H1 (cell line): Measurements from ENCODE around the gene ZNF367. TPM values are rescaled to one million over a fixed set of nuclear protein-coding genes. Genes with fewer than 3 reads are reported as not detected.

Experiments used
- CTCF ChIA-PET: fragments of 300-600 bp; sonication (Branson Sonifier 250); formaldehyde crosslinking; loops from one replicate; lab custom pipeline; 2021; ENCODE audit not compliant: partially characterized antibody; lab: Charles Lee
- POLR2A ChIA-PET: fragments of 300-600 bp; sonication (Branson Sonifier 250); formaldehyde crosslinking; loops from one replicate; lab custom pipeline; 2021; ENCODE audit warnings: inconsistent platforms; ENCODE audit not compliant: partially characterized antibody; lab: Charles Lee
- DNase-seq, 2 experiments: peaks; one replicate each; pipeline versions ENCODE4 v3.0.0 to v3.0.0-alpha.2; 2010 to 2022; ENCODE audit warnings: low spot score in 2 of 2, low read depth in 1 of 2, mixed read lengths in 1 of 2
- FAIRE-seq: peaks from 2 replicates; lab custom pipeline; 2011; peaks lifted over from hg19 to GRCh38; lab: Jason Lieb, UNC
- H2AFZ ChIP-seq: 2 replicates; pipeline ENCODE4 v1.8.1; 2012; ENCODE audit warnings: low read length, inconsistent platforms
- H2AK5ac ChIP-seq: 2 replicates; pipeline ENCODE4 v1.6.1; 2013; ENCODE audit warnings: low read depth, low read length
- H2BK120ac ChIP-seq: replicated peaks from 2 replicates; pipeline ENCODE3; 2013; ENCODE audit warnings: low read depth, low read length, inconsistent platforms
- H2BK12ac ChIP-seq: 2 replicates; pipeline ENCODE4 v1.6.1; 2013; ENCODE audit warnings: low read depth, low read length
- H2BK15ac ChIP-seq: 2 replicates; pipeline ENCODE4 v1.6.1; 2013; ENCODE audit warnings: low read length
- H2BK20ac ChIP-seq: 2 replicates; pipeline ENCODE4 v1.6.1; 2013; ENCODE audit warnings: low read length
- H2BK5ac ChIP-seq: 2 replicates; pipeline ENCODE4 v1.6.1; 2013; ENCODE audit warnings: low read depth, low read length
- H3K14ac ChIP-seq: 2 replicates; pipeline ENCODE4 v1.6.1; 2013; ENCODE audit warnings: inconsistent platforms; ENCODE audit not compliant: insufficient read length
- H3K18ac ChIP-seq: 2 replicates; pipeline ENCODE4 v1.6.1; 2013; ENCODE audit warnings: low read length; ENCODE audit errors: extremely low read depth
- H3K23ac ChIP-seq: 2 replicates; pipeline ENCODE4 v1.6.1; 2013; ENCODE audit warnings: inconsistent platforms; ENCODE audit not compliant: insufficient read length
- H3K23me2 ChIP-seq: 2 replicates; pipeline ENCODE4 v1.6.1; 2013; ENCODE audit warnings: low read depth, low read length
- H3K27ac ChIP-seq: 2 replicates; pipeline ENCODE4 v1.6.1; 2011; ENCODE audit warnings: low read depth, low read length, inconsistent platforms
- H3K27me3 ChIP-seq, 4 experiments: replicated peaks in 1 of 4; 1 replicate in 1 of 4; 2 replicates in 3 of 4; pipeline versions ENCODE4 v1.6.1 to v1.8.1; 2011 to 2013; ENCODE audit warnings: low read length in 3 of 4, mild to moderate bottlenecking in 3 of 4, inconsistent platforms in 2 of 4, mixed read lengths in 2 of 4, moderate library complexity in 1 of 4; ENCODE audit not compliant: control insufficient read depth in 3 of 4, insufficient read depth in 3 of 4; ENCODE audit errors: extremely low read depth in 1 of 4
- H3K36me3 ChIP-seq, 4 experiments: 2 replicates each; pipeline versions ENCODE4 v1.6.1 to v1.8.1; 2011 to 2013; ENCODE audit warnings: mild to moderate bottlenecking in 4 of 4, low read length in 3 of 4, moderate library complexity in 2 of 4, control low read depth in 1 of 4, inconsistent platforms in 1 of 4; ENCODE audit not compliant: insufficient read depth in 4 of 4, control insufficient read depth in 2 of 4
- H3K4ac ChIP-seq: replicated peaks from 2 replicates; pipeline ENCODE3; 2013; ENCODE audit warnings: low read length, low read depth, mixed read lengths, inconsistent platforms; ENCODE audit not compliant: insufficient read length
- H3K4me1 ChIP-seq, 4 experiments: replicated peaks in 1 of 4; 1 replicate in 1 of 4; 2 replicates in 3 of 4; pipeline versions ENCODE4 v1.6.1 to v1.8.1; 2011 to 2013; ENCODE audit warnings: low read length in 3 of 4, inconsistent platforms in 2 of 4, mixed read lengths in 1 of 4; ENCODE audit not compliant: insufficient read depth in 4 of 4, control insufficient read depth in 3 of 4
- H3K4me2 ChIP-seq, 2 experiments: 2 replicates each; pipeline versions ENCODE4 v1.6.1 to v1.8.1; 2011 to 2013; ENCODE audit warnings: low read depth in 2 of 2, low read length in 2 of 2, control low read depth in 1 of 2, inconsistent platforms in 1 of 2, mild to moderate bottlenecking in 1 of 2; ENCODE audit not compliant: insufficient read depth in 1 of 2
- H3K4me3 ChIP-seq, 4 experiments: fragments of 200-600, 300-600 bp in 1 of 4; sonication (generic), shearing (Covaris generic), sonication (Bioruptor Twin) in 1 of 4; 2 replicates each; pipeline versions ENCODE4 v1.5.1 to v1.8.1; 2011 to 2016; ENCODE audit warnings: low read length in 4 of 4, low read depth in 3 of 4, control low read depth in 2 of 4, inconsistent platforms in 2 of 4, mild to moderate bottlenecking in 2 of 4, mixed read lengths in 1 of 4, moderate library complexity in 1 of 4; ENCODE audit not compliant: insufficient read depth in 2 of 4; ENCODE audit errors: extremely low read depth in 1 of 4
- H3K56ac ChIP-seq: replicated peaks from 2 replicates; pipeline ENCODE3; 2013; ENCODE audit warnings: low read depth, mild to moderate bottlenecking, mixed read lengths, low read length, inconsistent platforms; ENCODE audit not compliant: insufficient read length
- H3K79me1 ChIP-seq: 2 replicates; pipeline ENCODE4 v1.6.1; 2013; ENCODE audit warnings: low read depth, low read length, control low read depth
- H3K79me2 ChIP-seq, 2 experiments: 2 replicates each; pipeline versions ENCODE4 v1.6.1 to v1.8.1; 2012 to 2013; ENCODE audit warnings: low read length in 2 of 2, mild to moderate bottlenecking in 2 of 2, inconsistent platforms in 1 of 2; ENCODE audit not compliant: insufficient read depth in 2 of 2, control insufficient read depth in 1 of 2
- H3K9ac ChIP-seq, 4 experiments: replicated peaks in 1 of 4; 1 replicate in 1 of 4; 2 replicates in 3 of 4; pipeline versions ENCODE4 v1.6.1 to v1.8.1; 2011 to 2013; ENCODE audit warnings: low read depth in 3 of 4, low read length in 3 of 4, control low read depth in 2 of 4, mild to moderate bottlenecking in 2 of 4, moderate library complexity in 2 of 4, inconsistent platforms in 1 of 4; ENCODE audit errors: extremely low read depth in 1 of 4
- H3K9me3 ChIP-seq, 2 experiments: 2 replicates each; pipeline versions ENCODE4 v1.6.1 to v1.8.1; 2012 to 2013; ENCODE audit warnings: mild to moderate bottlenecking in 2 of 2, moderate library complexity in 2 of 2, control low read depth in 1 of 2, inconsistent platforms in 1 of 2, low read depth in 1 of 2, low read length in 1 of 2, mixed read lengths in 1 of 2; ENCODE audit not compliant: insufficient read depth in 2 of 2
- H4K20me1 ChIP-seq, 2 experiments: replicated peaks in 1 of 2; 2 replicates each; pipeline versions ENCODE3 to v1.8.1; 2011 to 2013; ENCODE audit warnings: inconsistent platforms in 2 of 2, low read length in 2 of 2, mild to moderate bottlenecking in 1 of 2; ENCODE audit not compliant: insufficient read depth in 2 of 2, control insufficient read depth in 1 of 2
- H4K5ac ChIP-seq: 2 replicates; pipeline ENCODE4 v1.6.1; 2013; ENCODE audit warnings: low read length, low read depth, mixed read lengths, inconsistent platforms; ENCODE audit not compliant: insufficient read length
- H4K8ac ChIP-seq: 2 replicates; pipeline ENCODE4 v1.8.0; 2013; ENCODE audit warnings: mild to moderate bottlenecking, moderate library complexity, low read length, inconsistent platforms; ENCODE audit not compliant: insufficient read depth; ENCODE audit errors: extremely low read depth
- H4K91ac ChIP-seq: replicated peaks from 2 replicates; pipeline ENCODE3; 2013; ENCODE audit warnings: low read length, mixed read lengths, inconsistent platforms; ENCODE audit not compliant: insufficient read length
- CEBPB ChIP-seq: IDR thresholded peaks from 2 replicates; pipeline ENCODE4 v1.6.1; 2012; ENCODE audit warnings: low read depth, low read length
- CHD1 ChIP-seq: IDR thresholded peaks from 2 replicates; pipeline ENCODE4 v1.6.1; 2012; ENCODE audit warnings: low read depth, low read length, improper control_type of control experiment
- FOSL1 ChIP-seq: IDR thresholded peaks from 2 replicates; pipeline ENCODE4 v1.6.1; 2011; ENCODE audit warnings: mild to moderate bottlenecking, low read depth, low read length, moderate library complexity; ENCODE audit not compliant: insufficient read depth
- NANOG ChIP-seq: IDR thresholded peaks from 2 replicates; pipeline ENCODE4 v1.6.1; 2011; ENCODE audit warnings: low read length, low read depth, mild to moderate bottlenecking, inconsistent platforms; ENCODE audit not compliant: insufficient read depth, poor library complexity, severe bottlenecking
- SIN3A ChIP-seq, 2 experiments: IDR thresholded peaks in 1 of 2; conservative IDR thresholded peaks in 1 of 2; 2 replicates each; pipeline ENCODE4 v1.6.1; 2011 to 2012; ENCODE audit warnings: low read length in 2 of 2, improper control_type of control experiment in 1 of 2, low read depth in 1 of 2, mild to moderate bottlenecking in 1 of 2
- SIRT6 ChIP-seq: IDR thresholded peaks from one replicate; pipeline ENCODE4 v1.7.1; 2012; ENCODE audit warnings: low read length, inconsistent platforms
- WGBS, 2 experiments: shearing (Covaris generic) in 1 of 2; methylation state at CpG; one replicate each; pipeline versions ENCODE4 v1.1.6 to v1.1.7; 2013 to 2015; ENCODE audit warnings: low lambda C conversion rate in 2 of 2, mixed read lengths in 2 of 2, inconsistent platforms in 1 of 2, low coverage in 1 of 2, missing lambda C conversion rate in 1 of 2; ENCODE audit not compliant: insufficient replicate concordance in 2 of 2, insufficient coverage in 1 of 2, insufficient read length in 1 of 2; ENCODE audit errors: extremely low coverage in 1 of 2, missing lambda C conversion rate in 1 of 2; 5-methylcytosine and 5-hydroxymethylcytosine counted together
- polyA plus RNA-seq, 7 experiments: library from polyadenylated mRNA; depleted of rRNA in 3 of 7; stranded (reverse) in 5 of 7; unstranded in 2 of 7; fragments of >200 nt in 5 of 7; fragments of 200-250 nt in 2 of 7; gene quantifications; 1 replicate in 5 of 7; 2 replicates in 1 of 7; 4 replicates in 1 of 7; pipeline versions ENCODE4 v1.2.1 to v1.2.3, GENCODE V29; 2011 to 2013; ENCODE audit warnings: missing spikeins in 2 of 7, mixed read lengths in 2 of 7
- total RNA-seq: library from RNA; stranded (reverse); fragmentation: NEBNext Ultra II Directional; extraction: Animal tissue kit (Norgen Biotek cat#: 25700); gene quantifications from 2 replicates; pipeline ENCODE4 v1.2.1, GENCODE V29; 2021

Gene ZNF367
- total and polyA plus RNA-seq, 2 of the 8 experiments (the other 6 are each of a cell fraction or from before 2014, with no cell fraction given) = 2.2 to 8.2 TPM

DNA sequence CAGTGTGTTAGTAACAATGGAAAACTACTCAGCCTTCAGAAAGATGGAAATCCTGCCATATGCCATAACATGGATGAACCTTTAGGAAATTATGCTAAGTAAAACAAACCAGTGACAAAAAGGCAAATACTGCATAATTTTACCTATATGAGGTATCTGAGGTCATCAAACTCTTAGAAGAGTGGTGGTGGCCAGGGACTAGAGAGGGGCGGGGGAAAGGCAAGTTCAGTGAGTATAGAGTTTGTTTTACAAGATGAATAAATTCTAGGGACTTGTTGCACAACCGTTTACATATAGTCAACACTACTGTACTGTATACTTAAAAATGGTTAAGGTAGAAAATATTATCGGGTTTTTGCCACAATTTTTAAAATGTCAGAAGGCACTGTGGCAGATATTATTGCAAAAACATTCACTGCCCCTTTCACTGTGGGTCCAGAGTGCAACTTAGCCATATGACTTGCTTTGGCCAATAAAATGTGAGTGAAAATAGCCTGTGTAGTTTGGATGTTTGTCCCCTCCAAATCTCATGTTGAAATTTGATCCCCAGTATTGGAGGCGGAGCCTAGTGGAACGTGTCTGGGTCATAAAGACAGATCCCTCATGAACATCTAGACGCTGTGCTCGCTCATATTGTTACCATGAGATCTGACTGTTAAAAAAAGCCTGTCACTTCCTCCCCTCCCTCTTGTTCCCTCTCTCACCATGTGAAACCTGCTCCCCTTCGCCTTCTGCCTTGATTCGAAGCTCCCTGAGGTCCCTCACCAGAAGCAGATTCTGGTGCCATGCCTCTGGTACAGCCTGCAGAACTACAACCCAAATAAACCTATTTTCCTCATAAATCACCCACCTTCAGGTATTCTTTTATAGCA lies 9.5 kb downstream of the ZNF367 start:
- Histone ChIP-seq H3K4ac (no peak overlapping the region), H2AFZ (no peak overlapping the region), H3K18ac (no peak overlapping the region), H4K91ac (no peak overlapping the region), H3K79me2 (peaks cover 0 to 69% of the 10 kb centered on the region in 2 experiments; a peak in 3 of 4 replicates), H3K4me3 (peak overlapping the region in 1 of 4 experiments; percentile 20; a peak in 1 of 8 replicates), H2AK5ac (no peak overlapping the region), H4K20me1 (peaks cover 2% of the 10 kb centered on the region in 2 experiments), H3K56ac (no peak overlapping the region), H3K14ac (no peak overlapping the region), H3K27me3 (no peaks in the 10 kb centered on the region), H2BK5ac (no peak overlapping the region), H2BK20ac (0 out of 2 replicates have a peak overlapping the region, but pooled peaks have one; percentile 13), H2BK120ac (no peak overlapping the region), H3K9me3 (no peaks in the 10 kb centered on the region), H4K8ac (no peak overlapping the region), H3K4me2 (peak overlapping the region in 1 of 2 experiments; percentile 2; a peak in 2 of 4 replicates), H3K36me3 (peaks cover 0 to 5% (median 2%) of the 10 kb centered on the region in 4 experiments; a peak in 3 of 8 replicates), H3K79me1 (no peaks in the 10 kb centered on the region; the same call in 1 of the 2 replicates), H3K23me2 (no peaks in the 10 kb centered on the region), H3K9ac (no peak overlapping the region), H3K23ac (no peak overlapping the region), H3K4me1 (peaks cover 0 to 13% (median 7%) of the 10 kb centered on the region in 4 experiments; a peak in 5 of 7 replicates), H2BK15ac (no peak overlapping the region), H2BK12ac (no peak overlapping the region), H4K5ac (peak overlapping the region; percentile 16), H3K27ac (no peak overlapping the region)
- DNase-seq (no peak), FAIRE-seq (no peak)
- 78% methylated on average over 9 of the region's 9 CpGs; no CpG with 5 or more reads in 1 of the 2 experiments for WGBS, 2 experiments
- CTCF ChIA-PET = interaction anchor here (1.1 kb wide), 1 partner anchor 81 kb away, joined by 3 read pairs; no protein-coding TSS in a partner anchor
- POLR2A ChIA-PET = interaction anchor here (0.7 to 1.2 kb wide), 3 partner anchors 10 to 168 kb away, joined by 3 to 4 read pairs (median 3); partner anchors contain the start of gene ZNF367
- TF ChIP-seq SIN3A (conservative IDR thresholded peaks at IDR 0.05 in 1 of 2, IDR thresholded peaks at IDR 0.05 in 1 of 2; ENCODE audit: low read depth in 1 of 2, low read length in 2 of 2) (no peak), FOSL1 (no peak), SIRT6 (no peak), CHD1 (no peak), CEBPB (no peak), NANOG (no peak)
